HepG2 (cell line): ENCODE measurements around the gene CLDN5. TPM values are rescaled to one million over a fixed set of nuclear protein-coding genes. Genes with fewer than 3 reads are reported as not detected.

Experiments used
- ARNT ChIP-seq: fragments of 450-650 bp; IDR thresholded peaks from 2 replicates; pipeline ENCODE4 v1.6.1; 2017
- FOXA1 ChIP-seq, 2 experiments: fragments of 450-650 bp in 1 of 2; sonication (generic) in 1 of 2; formaldehyde crosslinking in 1 of 2; IDR thresholded peaks; 2 replicates each; pipeline versions ENCODE4 v1.4.0 to v1.6.1; 2016 to 2020; ENCODE audit warnings: missing genetic modification reagents in 1 of 2
- FOXK2 ChIP-seq: fragments of 450-650 bp; IDR thresholded peaks from 2 replicates; pipeline ENCODE4 v1.6.1; 2016
- FOXP4 ChIP-seq: sonication (generic); formaldehyde crosslinking; IDR thresholded peaks from 2 replicates; pipeline ENCODE4 v1.4.0; 2020; ENCODE audit warnings: missing genetic modification reagents
- HNF4A ChIP-seq: sonication (generic); formaldehyde crosslinking; IDR thresholded peaks from 2 replicates; pipeline ENCODE4 v1.4.0; 2020; ENCODE audit warnings: missing genetic modification reagents
- ISL2 ChIP-seq: sonication (generic); formaldehyde crosslinking; IDR thresholded peaks from 2 replicates; pipeline ENCODE4 v1.5.0; 2020; ENCODE audit warnings: missing genetic modification reagents
- JUN ChIP-seq: sonication (generic); formaldehyde crosslinking; IDR thresholded peaks from 2 replicates; pipeline ENCODE4 v1.4.0; 2020; ENCODE audit warnings: mild to moderate bottlenecking, missing genetic modification reagents
- KAT8 ChIP-seq: IDR thresholded peaks from 2 replicates; pipeline ENCODE4 v1.6.1; 2016; ENCODE audit warnings: missing genetic modification reagents, missing compliant biosample characterization
- MED1 ChIP-seq: sonication (generic); formaldehyde crosslinking; IDR thresholded peaks from 2 replicates; pipeline ENCODE4 v1.4.0; 2020; ENCODE audit warnings: missing genetic modification reagents
- NFKB2 ChIP-seq: sonication (generic); formaldehyde crosslinking; IDR thresholded peaks from 2 replicates; pipeline ENCODE4 v1.4.0; 2020; ENCODE audit warnings: missing genetic modification reagents, borderline replicate concordance
- NPAS2 ChIP-seq: sonication (generic); formaldehyde crosslinking; IDR thresholded peaks from 2 replicates; pipeline ENCODE4 v1.8.0; 2022; ENCODE audit warnings: mild to moderate bottlenecking, missing genetic modification reagents, borderline replicate concordance
- SMAD9 ChIP-seq: sonication (generic); formaldehyde crosslinking; IDR thresholded peaks from 2 replicates; pipeline ENCODE4 v1.5.1; 2020; ENCODE audit warnings: mild to moderate bottlenecking, missing genetic modification reagents
- ZFP1 ChIP-seq: IDR thresholded peaks from 2 replicates; pipeline ENCODE4 v1.6.1; 2016
- ZKSCAN8 ChIP-seq: IDR thresholded peaks from 2 replicates; pipeline ENCODE4 v1.6.1; 2016; ENCODE audit warnings: borderline replicate concordance, missing genetic modification reagents, missing compliant biosample characterization
- ZNF20 ChIP-seq: sonication (generic); formaldehyde crosslinking; IDR thresholded peaks from 2 replicates; pipeline ENCODE4 v1.4.0; 2020; ENCODE audit warnings: mild to moderate bottlenecking, moderate library complexity, missing genetic modification reagents
- ZNF343 ChIP-seq: sonication (generic); formaldehyde crosslinking; IDR thresholded peaks from 2 replicates; pipeline ENCODE4 v1.4.0; 2020; ENCODE audit warnings: mild to moderate bottlenecking, missing genetic modification reagents
- ZNF441 ChIP-seq: sonication (generic); formaldehyde crosslinking; IDR thresholded peaks from 2 replicates; pipeline ENCODE4 v1.7.0; 2021; ENCODE audit warnings: missing genetic modification reagents, borderline replicate concordance
- ZNF530 ChIP-seq: sonication (generic); formaldehyde crosslinking; IDR thresholded peaks from 2 replicates; pipeline ENCODE4 v1.5.0; 2020; ENCODE audit warnings: low read depth, mild to moderate bottlenecking, missing genetic modification reagents
- ZNF597 ChIP-seq: sonication (generic); formaldehyde crosslinking; IDR thresholded peaks from 2 replicates; pipeline ENCODE4 v1.5.0; 2020; ENCODE audit warnings: missing genetic modification reagents
- ZNF605 ChIP-seq: sonication (generic); formaldehyde crosslinking; IDR thresholded peaks from 2 replicates; pipeline ENCODE4 v1.8.0; 2022; ENCODE audit warnings: mild to moderate bottlenecking, missing genetic modification reagents
- ZNF720 ChIP-seq: sonication (generic); formaldehyde crosslinking; IDR thresholded peaks from 2 replicates; pipeline ENCODE4 v1.4.0; 2020; ENCODE audit warnings: missing genetic modification reagents
- ZNF841 ChIP-seq: sonication (generic); formaldehyde crosslinking; IDR thresholded peaks from 2 replicates; pipeline ENCODE4 v1.8.1; 2023; ENCODE audit warnings: missing genetic modification reagents, borderline replicate concordance
- polyA plus RNA-seq, 8 experiments: library from polyadenylated mRNA; depleted of rRNA in 3 of 8; stranded (reverse) in 7 of 8; unstranded in 1 of 8; fragments of >200 nt; fragmentation: Illumina TruSeq in 4 of 8; extraction: Trizol in 4 of 8; gene quantifications; 2 replicates each; pipeline versions ENCODE4 v1.2.1 to v1.2.3, GENCODE V29; 2011 to 2016; ENCODE audit warnings: low read depth in 4 of 8, missing spikeins in 1 of 8, mixed read lengths in 1 of 8; ENCODE audit not compliant: insufficient read depth in 1 of 8
- total RNA-seq, 5 experiments: library from RNA; depleted of rRNA; stranded (reverse); fragments of >200 nt; fragmentation: Illumina TruSeq; extraction: Trizol; gene quantifications; 2 replicates each; pipeline ENCODE4 v1.2.3, GENCODE V29; 2016; ENCODE audit warnings: low read depth in 1 of 5
- TF ChIP-seq, protein P1 (sequence below): sonication (generic); formaldehyde crosslinking; IDR thresholded peaks from 2 replicates; pipeline ENCODE4 v1.5.1; 2020; ENCODE audit warnings: missing genetic modification reagents, mild to moderate bottlenecking, borderline replicate concordance
- TF ChIP-seq, protein P2 (sequence below): sonication (generic); formaldehyde crosslinking; IDR thresholded peaks from 2 replicates; pipeline ENCODE4 v1.5.0; 2020; ENCODE audit warnings: missing genetic modification reagents, mild to moderate bottlenecking, borderline replicate concordance
- TF ChIP-seq, protein P3 (sequence below): IDR thresholded peaks from 2 replicates; pipeline ENCODE4 v1.6.1; 2016; ENCODE audit warnings: missing compliant biosample characterization, missing genetic modification reagents, borderline replicate concordance

CLDN5 gene
- total and polyA plus RNA-seq, 2 of the 13 experiments (the other 11 are each of a cell fraction or from before 2014, with no cell fraction given): not detected

DNA sequence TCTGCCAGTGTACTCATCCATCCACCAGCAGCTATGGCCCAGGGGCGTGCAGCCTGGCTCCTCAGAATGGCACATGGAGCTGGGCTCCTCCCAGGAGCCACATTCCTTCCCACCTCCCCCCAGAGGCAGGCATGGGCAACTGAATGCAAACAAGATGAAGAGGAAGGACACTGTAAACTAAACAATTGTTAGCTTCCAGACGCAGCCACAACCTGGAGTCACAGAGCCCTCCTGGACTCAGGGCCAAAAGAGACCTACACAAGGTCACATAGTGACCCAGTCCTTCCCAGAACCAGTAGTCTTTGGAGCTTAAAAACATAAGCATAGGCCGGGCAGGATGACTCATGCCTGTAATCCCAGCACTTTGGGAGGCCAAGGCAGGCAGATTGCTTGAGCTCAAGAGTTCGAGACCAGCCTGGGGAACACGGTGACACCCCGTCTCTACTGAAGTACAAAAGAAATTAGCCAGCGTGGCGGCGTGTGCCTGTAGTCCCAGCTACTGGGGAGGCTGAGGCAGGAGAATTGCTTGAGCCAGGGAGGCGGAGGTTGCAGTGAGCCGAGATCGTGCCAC lies 30.7 kb upstream of the CLDN5 start (continued):
- TF ChIP-seq, protein P1, sequence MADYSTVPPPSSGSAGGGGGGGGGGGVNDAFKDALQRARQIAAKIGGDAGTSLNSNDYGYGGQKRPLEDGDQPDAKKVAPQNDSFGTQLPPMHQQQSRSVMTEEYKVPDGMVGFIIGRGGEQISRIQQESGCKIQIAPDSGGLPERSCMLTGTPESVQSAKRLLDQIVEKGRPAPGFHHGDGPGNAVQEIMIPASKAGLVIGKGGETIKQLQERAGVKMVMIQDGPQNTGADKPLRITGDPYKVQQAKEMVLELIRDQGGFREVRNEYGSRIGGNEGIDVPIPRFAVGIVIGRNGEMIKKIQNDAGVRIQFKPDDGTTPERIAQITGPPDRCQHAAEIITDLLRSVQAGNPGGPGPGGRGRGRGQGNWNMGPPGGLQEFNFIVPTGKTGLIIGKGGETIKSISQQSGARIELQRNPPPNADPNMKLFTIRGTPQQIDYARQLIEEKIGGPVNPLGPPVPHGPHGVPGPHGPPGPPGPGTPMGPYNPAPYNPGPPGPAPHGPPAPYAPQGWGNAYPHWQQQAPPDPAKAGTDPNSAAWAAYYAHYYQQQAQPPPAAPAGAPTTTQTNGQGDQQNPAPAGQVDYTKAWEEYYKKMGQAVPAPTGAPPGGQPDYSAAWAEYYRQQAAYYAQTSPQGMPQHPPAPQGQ: no peak
- peak; percentile 26; the same call in 1 of the 2 replicates for TF ChIP-seq KAT8 (CRISPR knock-in tag)
- TF ChIP-seq, protein P2, sequence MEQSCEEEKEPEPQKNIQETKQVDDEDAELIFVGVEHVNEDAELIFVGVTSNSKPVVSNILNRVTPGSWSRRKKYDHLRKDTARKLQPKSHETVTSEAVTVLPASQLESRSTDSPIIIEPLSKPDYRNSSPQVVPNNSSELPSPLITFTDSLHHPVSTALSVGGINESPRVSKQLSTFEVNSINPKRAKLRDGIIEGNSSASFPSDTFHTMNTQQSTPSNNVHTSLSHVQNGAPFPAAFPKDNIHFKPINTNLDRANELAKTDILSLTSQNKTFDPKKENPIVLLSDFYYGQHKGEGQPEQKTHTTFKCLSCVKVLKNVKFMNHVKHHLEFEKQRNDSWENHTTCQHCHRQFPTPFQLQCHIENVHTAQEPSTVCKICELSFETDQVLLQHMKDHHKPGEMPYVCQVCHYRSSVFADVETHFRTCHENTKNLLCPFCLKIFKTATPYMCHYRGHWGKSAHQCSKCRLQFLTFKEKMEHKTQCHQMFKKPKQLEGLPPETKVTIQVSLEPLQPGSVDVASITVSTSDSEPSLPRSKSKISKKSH (CRISPR knock-in tag): no peak
- no peak for TF ChIP-seq FOXA1 (IDR thresholded peaks at IDR 0.05)
- peak; percentile 67 for TF ChIP-seq FOXA1 (CRISPR knock-in tag; IDR thresholded peaks at IDR 0.05)
- no peak for TF ChIP-seq ZNF720 (CRISPR knock-in tag)
- no peak for TF ChIP-seq ARNT
- TF ChIP-seq ZNF530 (CRISPR knock-in tag): no peak
- TF ChIP-seq FOXK2: no peak
- TF ChIP-seq ZNF605: peak; percentile 46; the same call in 1 of the 2 replicates
- no peak for TF ChIP-seq NPAS2
- TF ChIP-seq FOXP4 (CRISPR knock-in tag): 0 out of 2 replicates have a peak, but pooled peaks have one; percentile 34
- no peak for TF ChIP-seq ZNF20 (CRISPR knock-in tag)
- no peak for TF ChIP-seq ISL2
- TF ChIP-seq ZNF597: no peak
- TF ChIP-seq NFKB2: no peak
- TF ChIP-seq MED1 (CRISPR knock-in tag): peak; percentile 10; the same call in 1 of the 2 replicates
- no peak for TF ChIP-seq ZNF441 (CRISPR knock-in tag)
- no peak for TF ChIP-seq ZNF841 (CRISPR knock-in tag)
- TF ChIP-seq ZFP1 (CRISPR knock-in tag): no peak
- TF ChIP-seq ZKSCAN8 (CRISPR knock-in tag): no peak
- peak; percentile 76 for TF ChIP-seq HNF4A (CRISPR knock-in tag)
- no peak for TF ChIP-seq ZNF343 (CRISPR knock-in tag)
- TF ChIP-seq JUN: no peak
- TF ChIP-seq SMAD9 (CRISPR knock-in tag): no peak
- TF ChIP-seq, protein P3, sequence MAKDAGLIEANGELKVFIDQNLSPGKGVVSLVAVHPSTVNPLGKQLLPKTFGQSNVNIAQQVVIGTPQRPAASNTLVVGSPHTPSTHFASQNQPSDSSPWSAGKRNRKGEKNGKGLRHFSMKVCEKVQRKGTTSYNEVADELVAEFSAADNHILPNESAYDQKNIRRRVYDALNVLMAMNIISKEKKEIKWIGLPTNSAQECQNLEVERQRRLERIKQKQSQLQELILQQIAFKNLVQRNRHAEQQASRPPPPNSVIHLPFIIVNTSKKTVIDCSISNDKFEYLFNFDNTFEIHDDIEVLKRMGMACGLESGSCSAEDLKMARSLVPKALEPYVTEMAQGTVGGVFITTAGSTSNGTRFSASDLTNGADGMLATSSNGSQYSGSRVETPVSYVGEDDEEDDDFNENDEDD (CRISPR knock-in tag): no peak; the same call in 1 of the 2 replicates
